Left ventricle myocardium inferior (tissue), 1 donor: ENCODE results near the gene RABGEF1. TPM values are rescaled to one million over a fixed set of nuclear protein-coding genes. Genes with fewer than 3 reads are reported as not detected.

Experiments
- DNase-seq: peaks from one replicate; pipeline ENCODE4 v3.0.0-alpha.2; 2020
- H3K27ac ChIP-seq: fragments of 200-600 bp; replicated peaks from 2 replicates; pipeline ENCODE4 v1.8.0; 2021
- H3K27me3 ChIP-seq: fragments of 200-600 bp; 2 replicates; pipeline ENCODE4 v1.8.0; 2021; ENCODE audit warnings: low read depth
- H3K36me3 ChIP-seq: fragments of 200-600 bp; 2 replicates; pipeline ENCODE4 v1.8.0; 2021
- H3K4me1 ChIP-seq: fragments of 200-600 bp; 2 replicates; pipeline ENCODE4 v1.8.0; 2021
- H3K4me3 ChIP-seq: fragments of 200-600 bp; 2 replicates; pipeline ENCODE4 v1.8.0; 2021; ENCODE audit warnings: mild to moderate bottlenecking, moderate library complexity
- H3K9me3 ChIP-seq: fragments of 200-600 bp; replicated peaks from 2 replicates; pipeline ENCODE4 v1.8.0; 2021
- intact Hi-C: fragments of 100-400 bp; cut with micrococcal nuclease; formaldehyde crosslinking; loops from one replicate; pipeline ENCODE4 v1.11.0; 2022
- total RNA-seq: library from RNA; stranded (reverse); fragmentation: NEBNext Ultra II Directional; extraction: Animal tissue kit (Norgen Biotek cat#: 25700); gene quantifications from one replicate; pipeline ENCODE4 v1.2.1, GENCODE V29; 2021
- TF ChIP-seq, protein P1 (sequence below): fragments of 200-600 bp; IDR thresholded peaks from 2 replicates; pipeline ENCODE4 v1.8.0; 2021; ENCODE audit warnings: antibody characterized with exemption, mild to moderate bottlenecking, borderline replicate concordance
- donor health status: DM: no; HTN: yes; CAD: no; lungs with severe emphysema.

The RABGEF1 gene
- total RNA-seq, 1 donor from 2014 or later, result 17.4 TPM

DNA sequence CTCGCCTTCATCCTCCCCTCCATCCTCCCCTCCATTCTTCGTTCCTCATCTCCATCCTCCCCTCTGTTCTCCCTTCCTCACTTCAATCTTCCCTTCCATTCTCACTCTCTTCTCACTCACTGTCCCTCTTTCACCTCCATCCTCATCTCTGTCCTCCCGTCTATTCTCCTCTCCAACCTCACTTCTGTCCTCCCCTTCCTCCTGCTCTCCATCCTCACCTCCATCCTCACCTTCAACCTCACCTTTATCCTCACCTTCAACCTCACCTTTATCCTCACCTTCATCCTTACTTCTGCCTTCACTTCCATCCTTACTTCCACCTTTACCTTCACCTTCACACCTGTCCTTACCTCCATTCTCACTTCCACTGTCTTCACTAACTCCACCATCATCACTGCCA, 11.3 kb upstream of the RABGEF1 start:
- no peak overlapping the region for H3K27ac ChIP-seq
- no peaks in the 10 kb centered on the region for H3K4me1 ChIP-seq

DNA sequence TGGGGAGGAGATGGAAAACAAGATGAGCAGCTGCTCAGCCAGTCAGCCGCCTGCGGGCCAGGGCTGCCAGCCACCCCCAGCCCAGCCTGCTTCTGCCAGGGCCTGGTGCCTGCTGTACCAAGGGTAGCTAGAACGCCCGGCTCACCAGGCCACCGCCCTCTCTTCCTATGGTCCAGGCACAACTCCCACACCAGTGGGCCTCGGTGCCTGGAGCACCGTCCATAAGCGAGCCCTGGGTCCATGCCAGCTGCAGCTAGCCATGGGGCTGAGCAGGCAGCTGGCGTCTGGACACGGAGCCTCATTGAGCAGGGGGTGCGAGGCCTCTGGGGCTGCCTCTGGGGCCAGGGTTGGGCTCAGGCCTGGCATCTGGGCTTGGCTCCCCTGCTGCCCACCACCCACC, 8.5 kb upstream of the RABGEF1 start:
- intact Hi-C loops, result no loop called here

More for the DNA sequence above, 11.3 kb upstream of the RABGEF1 start:
- Histone ChIP-seq H3K4me3 (no peak overlapping the region), H3K36me3 (peaks cover 10% of the 10 kb centered on the region), H3K9me3 (peaks cover 10% of the 10 kb centered on the region), H3K27me3 (no peaks in the 10 kb centered on the region)
- TF ChIP-seq, protein P1, sequence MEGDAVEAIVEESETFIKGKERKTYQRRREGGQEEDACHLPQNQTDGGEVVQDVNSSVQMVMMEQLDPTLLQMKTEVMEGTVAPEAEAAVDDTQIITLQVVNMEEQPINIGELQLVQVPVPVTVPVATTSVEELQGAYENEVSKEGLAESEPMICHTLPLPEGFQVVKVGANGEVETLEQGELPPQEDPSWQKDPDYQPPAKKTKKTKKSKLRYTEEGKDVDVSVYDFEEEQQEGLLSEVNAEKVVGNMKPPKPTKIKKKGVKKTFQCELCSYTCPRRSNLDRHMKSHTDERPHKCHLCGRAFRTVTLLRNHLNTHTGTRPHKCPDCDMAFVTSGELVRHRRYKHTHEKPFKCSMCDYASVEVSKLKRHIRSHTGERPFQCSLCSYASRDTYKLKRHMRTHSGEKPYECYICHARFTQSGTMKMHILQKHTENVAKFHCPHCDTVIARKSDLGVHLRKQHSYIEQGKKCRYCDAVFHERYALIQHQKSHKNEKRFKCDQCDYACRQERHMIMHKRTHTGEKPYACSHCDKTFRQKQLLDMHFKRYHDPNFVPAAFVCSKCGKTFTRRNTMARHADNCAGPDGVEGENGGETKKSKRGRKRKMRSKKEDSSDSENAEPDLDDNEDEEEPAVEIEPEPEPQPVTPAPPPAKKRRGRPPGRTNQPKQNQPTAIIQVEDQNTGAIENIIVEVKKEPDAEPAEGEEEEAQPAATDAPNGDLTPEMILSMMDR, result no peak
- no peak for DNase-seq
- intact Hi-C loops, result no loop called here

DNA sequence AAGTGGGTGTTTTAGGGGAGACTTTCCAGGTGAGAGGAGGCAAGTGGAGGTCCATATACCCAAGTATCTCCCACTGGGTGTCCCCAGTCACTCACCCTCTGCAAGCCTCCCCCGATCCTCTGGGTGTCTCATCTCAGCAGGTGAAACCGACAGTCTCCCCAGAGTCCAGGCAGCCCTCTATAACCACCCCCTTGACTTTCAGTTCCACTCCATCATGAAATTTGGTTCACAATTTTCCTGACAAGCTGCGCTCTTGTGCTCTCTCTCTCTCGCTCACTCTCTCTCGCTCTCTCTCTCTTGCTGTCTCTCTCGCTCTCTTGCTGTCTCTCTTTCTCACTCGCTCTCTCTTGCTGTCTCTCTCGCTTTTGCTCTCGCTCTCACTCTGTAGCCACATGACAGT, 8.1 kb upstream of the RABGEF1 start:
- TF ChIP-seq, protein P1, result no peak
- Histone ChIP-seq H3K4me3 (no peak overlapping the region), H3K27ac (no peak overlapping the region), H3K36me3 (peaks cover 18% of the 10 kb centered on the region), H3K27me3 (no peaks in the 10 kb centered on the region), H3K4me1 (peaks cover 6% of the 10 kb centered on the region), H3K9me3 (peaks cover 13% of the 10 kb centered on the region)
- intact Hi-C loops, result no loop called here
- DNase-seq, result no peak

More for the DNA sequence above, 8.5 kb upstream of the RABGEF1 start:
- H3K27me3 ChIP-seq, result no peaks in the 10 kb centered on the region
- H3K9me3 ChIP-seq, result peaks cover 13% of the 10 kb centered on the region
- H3K4me3 ChIP-seq, result no peak overlapping the region
- H3K4me1 ChIP-seq, result peaks cover 1% of the 10 kb centered on the region
- TF ChIP-seq, protein P1, result no peak
- H3K27ac ChIP-seq, result no peak overlapping the region
- no peak for DNase-seq
- peaks cover 18% of the 10 kb centered on the region for H3K36me3 ChIP-seq

DNA sequence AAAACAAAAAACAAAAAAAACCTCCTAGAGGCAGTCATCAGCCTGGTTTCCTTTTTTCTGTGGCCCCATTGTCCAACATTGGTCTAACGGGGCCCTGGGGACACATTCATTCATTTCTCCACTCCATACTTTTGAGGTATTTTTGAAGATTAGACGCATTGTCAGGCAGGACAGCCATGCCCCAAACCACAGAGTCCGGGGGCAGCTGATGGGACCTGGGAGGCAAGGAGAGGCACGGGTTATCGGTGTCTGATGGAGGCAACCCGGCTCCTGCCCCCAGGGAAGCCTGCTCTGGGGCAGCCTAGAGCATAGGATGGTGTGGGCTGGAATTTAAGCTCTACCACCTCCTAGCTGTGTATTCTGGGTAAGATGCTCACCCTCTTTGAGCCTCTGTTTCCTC, 6.5 kb upstream of the RABGEF1 start:
- Histone ChIP-seq H3K36me3 (peaks cover 18% of the 10 kb centered on the region), H3K4me1 (peaks cover 18% of the 10 kb centered on the region), H3K9me3 (peaks cover 13% of the 10 kb centered on the region), H3K27me3 (no peaks in the 10 kb centered on the region), H3K4me3 (no peak overlapping the region), H3K27ac (no peak overlapping the region)
- intact Hi-C loops, result no loop called here
- TF ChIP-seq, protein P1, result no peak
- DNase-seq, result no peak

DNA sequence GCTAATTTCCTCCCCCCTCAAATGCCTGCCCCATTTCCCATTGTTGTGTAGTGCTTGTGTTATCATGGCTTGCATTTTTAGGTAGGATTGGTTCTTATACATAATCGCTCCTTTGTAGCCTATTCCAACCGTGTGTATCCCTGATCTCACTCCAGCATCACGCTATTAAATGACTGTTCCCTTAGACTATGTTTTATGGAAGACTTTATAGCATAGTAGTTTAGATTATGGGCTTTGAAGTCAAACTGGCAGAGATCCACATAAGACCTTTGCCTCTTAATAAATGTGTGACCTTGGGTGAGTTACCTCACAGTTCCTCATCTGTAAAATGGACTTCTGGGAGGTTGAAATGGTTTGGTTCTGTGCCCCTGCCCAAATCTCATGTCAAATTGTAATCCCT, 5.4 kb upstream of the RABGEF1 start:
- no peak for DNase-seq
- H3K9me3 ChIP-seq, result peaks cover 13% of the 10 kb centered on the region
- H3K36me3 ChIP-seq, result peaks cover 18% of the 10 kb centered on the region
- H3K27ac ChIP-seq, result no peak overlapping the region
- TF ChIP-seq, protein P1, result no peak
- H3K4me1 ChIP-seq, result peaks cover 29% of the 10 kb centered on the region
- H3K4me3 ChIP-seq, result no peak overlapping the region
- intact Hi-C loops, result no loop called here
- no peaks in the 10 kb centered on the region for H3K27me3 ChIP-seq
